DND-41 (cell line): ENCODE results near the gene VAMP7.

ENCODE experiments used
- ATAC-seq: fragments of 200-7000 bp; cut with Tn5 transposase; 3 replicates; pipeline ENCODE4 v1.9.1; 2021; ENCODE audit warnings: low read depth; ENCODE audit not compliant: insufficient read depth
- DNase-seq: peaks from one replicate; pipeline ENCODE4 v3.0.0-alpha.2; 2020
- H2AFZ ChIP-seq: 2 replicates; pipeline ENCODE4 v1.6.0; 2012; ENCODE audit warnings: low read depth, low read length
- H3K27ac ChIP-seq: 2 replicates; pipeline ENCODE4 v1.5.1; 2012; ENCODE audit warnings: low read length, inconsistent platforms
- H3K27me3 ChIP-seq: fragments of 200-600 bp; sonication (generic); 2 replicates; pipeline ENCODE4 v1.6.0; 2012; ENCODE audit warnings: low read length, mild to moderate bottlenecking, inconsistent platforms; ENCODE audit not compliant: insufficient read depth, poor library complexity
- H3K36me3 ChIP-seq: 2 replicates; pipeline ENCODE4 v1.5.1; 2012; ENCODE audit warnings: low read length, inconsistent platforms; ENCODE audit not compliant: insufficient read depth
- H3K4me1 ChIP-seq: 2 replicates; pipeline ENCODE4 v1.5.1; 2012; ENCODE audit warnings: mild to moderate bottlenecking, low read length; ENCODE audit not compliant: insufficient read depth
- H3K4me2 ChIP-seq: 2 replicates; pipeline ENCODE4 v1.6.0; 2012; ENCODE audit warnings: mild to moderate bottlenecking, moderate library complexity, low read length, inconsistent platforms; ENCODE audit not compliant: insufficient read depth
- H3K4me3 ChIP-seq, 2 experiments: fragments of 200-600 bp in 1 of 2; shearing (Covaris generic) in 1 of 2; 2 replicates each; pipeline ENCODE4 v1.5.1; 2012 to 2016; ENCODE audit warnings: inconsistent platforms in 2 of 2, low read length in 2 of 2, mild to moderate bottlenecking in 2 of 2, low read depth in 1 of 2, moderate library complexity in 1 of 2
- H3K79me2 ChIP-seq: 2 replicates; pipeline ENCODE4 v1.6.0; 2012; ENCODE audit warnings: low read length, inconsistent platforms; ENCODE audit not compliant: insufficient read depth
- H3K9ac ChIP-seq: 2 replicates; pipeline ENCODE4 v1.6.0; 2012; ENCODE audit warnings: low read depth, mild to moderate bottlenecking, inconsistent platforms, low read length, moderate library complexity
- H3K9me3 ChIP-seq: 2 replicates; pipeline ENCODE4 v1.5.1; 2012; ENCODE audit warnings: low read length, moderate library complexity, mild to moderate bottlenecking, inconsistent platforms; ENCODE audit not compliant: insufficient read depth, severe bottlenecking
- H4K20me1 ChIP-seq: 2 replicates; pipeline ENCODE4 v1.6.0; 2012; ENCODE audit warnings: low read length; ENCODE audit not compliant: insufficient read depth
- CTCF ChIP-seq: IDR thresholded peaks from 2 replicates; pipeline ENCODE4 v1.5.1; 2012; ENCODE audit warnings: borderline replicate concordance, low read length, moderate library complexity, mild to moderate bottlenecking; ENCODE audit not compliant: poor library complexity, severe bottlenecking; ENCODE audit errors: extremely low read depth
- EZH2 ChIP-seq: IDR thresholded peaks from 3 replicates; pipeline ENCODE4 v1.6.1; 2012; ENCODE audit warnings: borderline replicate concordance, low read depth, mild to moderate bottlenecking, moderate library complexity, low read length, inconsistent platforms; ENCODE audit not compliant: severe bottlenecking

VAMP7 gene

GRCh38 chrX:155988859-155989258 is 107.7 kb downstream of the VAMP7 start:
- Histone ChIP-seq H3K4me3 (no peak overlapping the region), H3K4me2 (no peak overlapping the region), H2AFZ (no peak overlapping the region), H4K20me1 (no peaks in the 10 kb centered on the region), H3K9me3 (no peaks in the 10 kb centered on the region), H3K36me3 (no peaks in the 10 kb centered on the region), H3K27me3 (no peaks in the 10 kb centered on the region), H3K79me2 (no peaks in the 10 kb centered on the region), H3K4me1 (peaks cover 3% of the 10 kb centered on the region; the same call in 1 of the 2 replicates), H3K9ac (no peak overlapping the region), H3K27ac (no peak overlapping the region)
- TF ChIP-seq EZH2 = no peak
- no peak for TF ChIP-seq CTCF
- DNase-seq (no peak), ATAC-seq (no peak)
